ENCODE results near the gene TGFBR3.

DNA sequence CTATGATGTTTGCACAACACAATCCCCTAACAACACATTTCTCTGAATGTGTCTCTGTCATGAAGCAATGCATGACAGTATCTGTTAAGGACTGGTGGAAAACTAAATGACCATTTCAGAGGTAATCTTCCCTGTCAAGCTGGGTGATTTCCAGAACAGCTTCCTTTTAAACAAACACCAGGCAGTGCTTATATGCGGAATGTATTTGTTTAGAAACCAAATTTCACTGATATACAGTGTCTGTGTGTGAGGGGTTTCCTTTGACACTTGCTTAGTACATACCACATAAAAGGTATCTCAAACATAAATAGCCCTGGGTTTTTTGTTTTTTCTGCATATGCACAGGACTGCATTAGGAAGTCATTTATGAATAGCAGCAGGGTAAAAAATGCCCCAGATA lies 95.6 kb downstream of the TGFBR3 start:
- TF ChIP-seq, protein P1, sequence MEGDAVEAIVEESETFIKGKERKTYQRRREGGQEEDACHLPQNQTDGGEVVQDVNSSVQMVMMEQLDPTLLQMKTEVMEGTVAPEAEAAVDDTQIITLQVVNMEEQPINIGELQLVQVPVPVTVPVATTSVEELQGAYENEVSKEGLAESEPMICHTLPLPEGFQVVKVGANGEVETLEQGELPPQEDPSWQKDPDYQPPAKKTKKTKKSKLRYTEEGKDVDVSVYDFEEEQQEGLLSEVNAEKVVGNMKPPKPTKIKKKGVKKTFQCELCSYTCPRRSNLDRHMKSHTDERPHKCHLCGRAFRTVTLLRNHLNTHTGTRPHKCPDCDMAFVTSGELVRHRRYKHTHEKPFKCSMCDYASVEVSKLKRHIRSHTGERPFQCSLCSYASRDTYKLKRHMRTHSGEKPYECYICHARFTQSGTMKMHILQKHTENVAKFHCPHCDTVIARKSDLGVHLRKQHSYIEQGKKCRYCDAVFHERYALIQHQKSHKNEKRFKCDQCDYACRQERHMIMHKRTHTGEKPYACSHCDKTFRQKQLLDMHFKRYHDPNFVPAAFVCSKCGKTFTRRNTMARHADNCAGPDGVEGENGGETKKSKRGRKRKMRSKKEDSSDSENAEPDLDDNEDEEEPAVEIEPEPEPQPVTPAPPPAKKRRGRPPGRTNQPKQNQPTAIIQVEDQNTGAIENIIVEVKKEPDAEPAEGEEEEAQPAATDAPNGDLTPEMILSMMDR (conservative IDR thresholded peaks at IDR 0.05; ENCODE audit: low read depth, low read length): no peak
- no peak for TF ChIP-seq EZH2 (IDR thresholded peaks at IDR 0.05; ENCODE audit: borderline replicate concordance, low read depth, low read length, poor library complexity, severe bottlenecking)

Measured in A673 (cell line).